CD4-positive, alpha-beta T cell (primary cell): ENCODE results near the gene MMP23B. TPM values are rescaled to one million over a fixed set of nuclear protein-coding genes. Genes with fewer than 3 reads are reported as not detected.

Experiments used
- ATAC-seq: fragments of 200-7000 bp; cut with Tn5 transposase; one replicate; pipeline ENCODE4 v1.10.0; 2022; ENCODE audit warnings: mild to moderate bottlenecking; ENCODE audit not compliant: poor library complexity
- CTCF ChIA-PET: fragments of 350-600 bp; sonication (Branson Sonifier 250); formaldehyde crosslinking; loops from one replicate; lab custom pipeline; 2021; ENCODE audit warnings: antibody characterized with exemption, inconsistent platforms; lab: Charles Lee
- POLR2A ChIA-PET: fragments of 350-600 bp; sonication (Branson Sonifier 250); formaldehyde crosslinking; loops from one replicate; lab custom pipeline; 2021; ENCODE audit warnings: antibody characterized with exemption, inconsistent platforms; lab: Charles Lee
- DNase-seq, 14 experiments: peaks; one replicate each; pipeline ENCODE4 v3.0.0-alpha.2; 2013 to 2020; ENCODE audit warnings: mixed read lengths in 2 of 14
- H3K27ac ChIP-seq, 2 donors: one replicate each; pipeline versions ENCODE4 v1.5.1 to v1.7.0; 2013; ENCODE audit warnings: low read length in 2 of 2, low read depth in 1 of 2, mild to moderate bottlenecking in 1 of 2
- H3K27me3 ChIP-seq, 2 experiments: 1 replicate in 1 of 2; 2 replicates in 1 of 2; pipeline versions ENCODE4 v1.6.1 to v1.7.0; 2013; ENCODE audit warnings: low read length in 2 of 2, control low read depth in 1 of 2, mild to moderate bottlenecking in 1 of 2, moderate library complexity in 1 of 2; ENCODE audit not compliant: insufficient read depth in 2 of 2, control insufficient read depth in 1 of 2
- H3K36me3 ChIP-seq: one replicate; pipeline ENCODE4 v1.6.1; 2013; ENCODE audit warnings: low read length, control low read depth; ENCODE audit not compliant: insufficient read depth
- H3K4me1 ChIP-seq: one replicate; pipeline ENCODE4 v1.6.1; 2013; ENCODE audit warnings: low read length, control low read depth; ENCODE audit not compliant: insufficient read depth
- H3K4me3 ChIP-seq: one replicate; pipeline ENCODE4 v1.5.1; 2013; ENCODE audit warnings: mild to moderate bottlenecking, low read length, moderate library complexity
- H3K9me3 ChIP-seq, 2 experiments: 1 replicate in 1 of 2; 2 replicates in 1 of 2; pipeline versions ENCODE4 v1.6.1 to v1.7.0; 2013; ENCODE audit warnings: low read length in 2 of 2, mild to moderate bottlenecking in 2 of 2, control low read depth in 1 of 2, moderate library complexity in 1 of 2; ENCODE audit not compliant: control insufficient read depth in 1 of 2, insufficient read depth in 1 of 2
- H3K27ac Mint-ChIP-seq: one replicate; pipeline ENCODE4 v1.8.0; 2020; ENCODE audit warnings: mixed read lengths
- H3K27me3 Mint-ChIP-seq: one replicate; pipeline ENCODE4 v1.8.0; 2021; ENCODE audit warnings: mixed read lengths
- H3K36me3 Mint-ChIP-seq: one replicate; pipeline ENCODE4 v1.8.0; 2021; ENCODE audit warnings: low read depth, mixed read lengths
- H3K4me1 Mint-ChIP-seq: one replicate; pipeline ENCODE4 v1.8.0; 2021; ENCODE audit warnings: low read depth, mixed read lengths
- H3K4me3 Mint-ChIP-seq: one replicate; pipeline ENCODE4 v1.8.0; 2020; ENCODE audit warnings: mild to moderate bottlenecking, mixed read lengths
- H3K9me3 Mint-ChIP-seq: one replicate; pipeline ENCODE4 v1.8.0; 2020; ENCODE audit warnings: mixed read lengths
- CTCF ChIP-seq: fragments of 200-600 bp; IDR thresholded peaks from one replicate; pipeline ENCODE4 v1.8.0; 2022; ENCODE audit warnings: antibody characterized with exemption, mild to moderate bottlenecking
- intact Hi-C, 2 experiments: fragments of 100-400 bp; cut with DNase I in 1 of 2; cut with micrococcal nuclease in 1 of 2; formaldehyde crosslinking; loops; one replicate each; pipeline versions ENCODE4 v1.15.1 to v1.9.0; 2023 to 2025; cut with DNase I, micrococcal nuclease
- polyA plus RNA-seq, 2 donors: library from polyadenylated mRNA; unstranded; fragments of 120-200 nt; gene quantifications; one replicate each; pipeline ENCODE4 v1.2.1, GENCODE V29; 2013
- total RNA-seq, 174 experiments: library from RNA in 2 of 174; stranded (reverse) in 2 of 174; gene quantifications; one replicate each; pipeline ENCODE4 v1.2.3 and lab custom pipeline; 2021 to 2026

Gene MMP23B
- total RNA-seq (1 to 10 TPM; 3.0 to 3.7 TPM), total RNA-seq (lab: John Stamatoyannopoulos, UW) (0 to 0.55 (median 0.05) reads per million in 172 experiments)
- 1.5 TPM for polyA plus RNA-seq (2013, experiment 1 of 2)
- polyA plus RNA-seq (2013, experiment 2 of 2) = 3.5 TPM

- no peaks in the 10 kb centered on the region for H3K36me3 ChIP-seq
- no peak within 1 kb of the TSS for H3K27ac ChIP-seq
- H3K9me3 ChIP-seq = no peaks in the 10 kb centered on the region
- peaks cover 9% of the 10 kb centered on the region for H3K4me1 Mint-ChIP-seq
- H3K4me1 ChIP-seq = peaks cover 36% of the 10 kb centered on the region
- ChIA-PET POLR2A (interaction anchor here (1.2 to 4.7 kb wide), 2 partner anchors 17 to 25 kb away, joined by 3 to 137 read pairs; partner anchors contain the start of gene MIB2), CTCF (no interaction called here)
- H3K27ac Mint-ChIP-seq = no peak within 1 kb of the TSS
- peaks cover 0 to 2% of the 10 kb centered on the region in 2 experiments for H3K27me3 ChIP-seq
- peaks cover 5% of the 10 kb centered on the region for H3K27me3 Mint-ChIP-seq
- intact Hi-C loops = loop anchor here (2.0 to 10.0 kb wide), 3 partner anchors 17 to 763 kb away; partner anchors contain the start of genes MIB2 (in 2 of the 2), CDK11B (in 1 of the 2), MORN1 (in 1 of the 2) and RER1 (in 1 of the 2)
- peak within 1 kb of the TSS; percentile 71 for H3K4me3 Mint-ChIP-seq
- TF ChIP-seq CTCF = no peak
- no peak for ATAC-seq
- peaks cover 3% of the 10 kb centered on the region for H3K36me3 Mint-ChIP-seq
- H3K4me3 ChIP-seq = peak within 1 kb of the TSS; percentile 5
- peak in 2 of 14 experiments; percentile 39 to 46 for DNase-seq
- no peaks in the 10 kb centered on the region for H3K9me3 Mint-ChIP-seq
These were observed at the start of gene MMP23B for GRCh38 chr1:1631782-1632420. MMP23B (plus strand) TSS chr1:1632173; CDS start chr1:1632219, 46 bp downstream.

- no peaks in the 10 kb centered on the region for H3K36me3 Mint-ChIP-seq
- DNase-seq (no peak), ATAC-seq (no peak)
- no peak overlapping the region for H3K27ac Mint-ChIP-seq
- no peaks in the 10 kb centered on the region for H3K4me1 Mint-ChIP-seq
- peaks cover 27% of the 10 kb centered on the region for H3K27me3 Mint-ChIP-seq
- Histone ChIP-seq H3K27me3 (peaks cover 0 to 3% of the 10 kb centered on the region in 2 experiments), H3K4me3 (no peak overlapping the region), H3K27ac (no peak overlapping the region), H3K4me1 (peaks cover 4% of the 10 kb centered on the region), H3K36me3 (no peaks in the 10 kb centered on the region), H3K9me3 (no peaks in the 10 kb centered on the region)
- ChIA-PET CTCF (no interaction called here), POLR2A (no interaction called here)
- H3K9me3 Mint-ChIP-seq = no peaks in the 10 kb centered on the region
- intact Hi-C loops = no loop called here
- H3K4me3 Mint-ChIP-seq = no peak overlapping the region
- TF ChIP-seq CTCF = no peak
These were observed 49.2 kb upstream of the MMP23B start for GRCh38 chr1:1582585-1583346.

GRCh38 chr1:1583347-1584010, 48.5 kb upstream of the MMP23B start:
- TF ChIP-seq CTCF = no peak
- Mint-ChIP-seq H3K4me3 (no peak overlapping the region), H3K27me3 (peaks cover 28% of the 10 kb centered on the region), H3K36me3 (no peaks in the 10 kb centered on the region), H3K27ac (no peak overlapping the region), H3K9me3 (no peaks in the 10 kb centered on the region), H3K4me1 (no peaks in the 10 kb centered on the region)
- DNase-seq = no peak
- Histone ChIP-seq H3K27ac (no peak overlapping the region), H3K4me3 (no peak overlapping the region), H3K36me3 (no peaks in the 10 kb centered on the region), H3K4me1 (peaks cover 4% of the 10 kb centered on the region), H3K9me3 (no peaks in the 10 kb centered on the region), H3K27me3 (peaks cover 0 to 3% of the 10 kb centered on the region in 2 experiments)
- ChIA-PET POLR2A (no interaction called here), CTCF (no interaction called here)
- no peak for ATAC-seq
- intact Hi-C loops = no loop called here
